Measurements from ENCODE around the gene RPAP3.

Gene RPAP3

DNA sequence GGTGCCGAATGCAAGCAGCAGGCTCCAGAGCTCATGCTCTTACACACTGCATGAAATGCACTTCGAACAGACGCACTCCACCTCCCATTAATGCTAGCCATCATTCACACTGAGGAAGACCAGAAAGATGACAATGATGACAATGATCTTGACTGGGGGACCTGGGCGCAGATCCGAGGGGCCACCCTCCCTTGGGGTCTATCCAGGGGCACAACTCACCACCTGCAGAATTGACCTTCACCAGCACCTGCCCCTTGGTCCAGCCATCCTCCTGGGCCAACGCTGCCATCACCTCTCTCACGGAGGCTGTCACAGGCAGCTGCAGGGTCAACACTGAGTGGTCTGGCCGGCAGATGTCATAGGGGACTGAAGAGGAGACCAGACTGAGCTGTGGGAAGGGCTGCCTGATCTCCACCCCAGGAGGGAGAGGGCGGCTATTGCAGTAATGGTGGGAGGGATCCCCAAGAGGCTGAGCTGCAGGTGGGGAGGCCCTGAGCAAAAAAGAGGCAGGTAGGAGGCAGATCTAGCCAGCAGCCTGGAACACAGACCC lies 37.6 kb upstream of the RPAP3 start:
- no peak for DNase-seq

DNA sequence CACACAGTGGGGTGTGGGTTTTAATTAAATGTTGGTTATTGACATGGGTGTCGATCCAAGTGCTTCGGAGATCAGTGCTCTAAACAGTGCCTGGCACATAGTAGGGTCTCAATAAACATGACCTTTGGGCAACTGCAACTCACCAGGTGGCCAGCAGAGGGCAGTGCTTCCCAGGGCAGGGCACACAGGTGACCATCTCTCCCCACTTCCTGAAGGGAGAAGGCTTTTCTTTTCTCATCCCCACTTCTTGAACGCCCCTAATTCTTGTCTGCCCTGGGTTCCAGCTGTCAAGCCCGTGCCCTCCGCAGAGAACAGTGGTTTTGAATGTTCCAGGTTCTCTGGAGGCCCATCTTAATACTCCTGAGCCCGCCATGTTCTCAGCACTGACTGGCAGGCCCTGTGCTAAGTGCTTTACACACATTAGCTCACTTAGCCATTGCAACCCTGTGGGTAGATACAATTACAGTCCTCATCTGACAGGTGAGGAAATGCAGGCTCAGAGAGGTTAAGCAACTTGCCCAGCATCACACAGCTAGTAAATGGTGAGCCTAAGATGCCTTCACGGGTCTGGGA lies 36.5 kb upstream of the RPAP3 start:
- DNase-seq = peak in 18 of 58 donors; percentile 6 to 51 (median 20)

DNA sequence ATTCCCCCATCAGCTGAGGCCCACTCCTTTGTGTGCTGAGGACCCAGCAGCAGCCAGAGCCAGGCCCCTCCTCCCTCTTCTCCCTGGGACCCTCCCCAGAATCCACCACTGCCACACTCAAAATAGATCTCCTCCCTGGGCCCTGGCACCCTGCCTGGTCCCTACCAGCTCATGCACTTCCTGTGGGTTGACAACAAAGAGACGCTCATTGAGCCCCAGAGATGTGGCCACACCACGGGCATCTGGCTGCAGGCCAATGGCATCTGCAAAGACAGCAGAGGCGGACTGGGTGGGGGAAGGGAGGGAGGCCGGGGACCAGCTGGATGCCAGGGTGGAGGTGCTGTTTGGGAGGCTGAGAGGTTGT lies 35.5 kb upstream of the RPAP3 start:
- peak; percentile 34 to 100 (median 88) for DNase-seq

DNA sequence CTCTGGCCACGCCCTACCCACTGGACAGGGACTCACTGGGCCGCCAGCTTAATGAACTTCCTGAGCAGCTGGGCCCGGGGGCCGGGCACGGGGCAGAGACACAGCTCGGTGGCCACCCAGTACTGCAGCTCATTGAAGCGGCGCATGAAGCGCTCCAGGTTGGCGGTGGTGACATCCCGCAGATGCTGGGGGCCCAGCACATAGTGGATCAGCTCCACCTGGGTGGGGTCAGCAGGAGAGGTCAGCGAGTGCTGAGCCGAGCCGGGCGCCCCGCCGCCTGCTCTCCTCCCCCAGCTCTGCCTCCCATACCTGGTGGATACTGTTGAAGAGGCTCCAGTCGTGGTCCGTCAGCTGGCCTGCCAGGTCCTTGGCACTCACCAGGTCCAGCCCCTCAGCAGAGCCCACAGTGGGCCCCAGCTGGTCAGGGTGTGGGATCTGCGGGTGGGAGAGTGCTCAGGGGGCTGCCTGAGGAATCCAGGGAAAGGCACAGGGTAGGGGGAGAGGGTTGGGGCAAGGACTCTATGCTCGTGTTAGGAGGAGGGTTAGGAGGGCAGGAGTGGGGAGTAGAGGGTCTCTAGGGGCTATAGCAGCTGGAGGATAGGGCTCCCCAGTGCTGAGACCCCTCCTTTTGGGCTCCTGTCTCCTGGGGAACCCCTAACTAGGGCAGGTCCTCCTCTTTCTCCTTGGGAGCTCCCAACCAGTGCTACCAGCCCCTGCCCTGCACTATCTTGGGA lies 34.9 kb upstream of the RPAP3 start:
- DNase-seq = peak in 7 of 58 donors; percentile 24 to 53 (median 33)

DNA sequence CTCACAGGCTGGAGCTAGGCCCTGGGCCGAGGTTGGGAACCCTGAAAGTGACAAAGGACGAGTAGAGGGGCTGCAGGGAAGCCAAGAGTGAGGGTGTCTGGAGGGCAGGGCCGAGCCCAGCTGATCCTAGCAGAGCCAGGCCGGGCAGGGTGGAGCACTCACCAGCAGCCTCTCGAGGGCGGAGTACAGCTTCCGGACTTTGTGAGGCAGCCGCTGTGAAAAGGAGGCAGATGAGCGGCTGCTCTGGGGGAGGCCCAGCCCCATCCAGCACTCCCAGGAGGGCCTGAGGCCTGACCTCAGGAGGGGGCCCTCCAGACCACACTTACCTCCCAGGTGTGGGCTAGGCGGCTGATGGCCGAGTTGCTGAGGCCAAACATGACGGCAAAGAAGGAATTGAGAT lies 34.1 kb upstream of the RPAP3 start:
- no peak for DNase-seq

DNA sequence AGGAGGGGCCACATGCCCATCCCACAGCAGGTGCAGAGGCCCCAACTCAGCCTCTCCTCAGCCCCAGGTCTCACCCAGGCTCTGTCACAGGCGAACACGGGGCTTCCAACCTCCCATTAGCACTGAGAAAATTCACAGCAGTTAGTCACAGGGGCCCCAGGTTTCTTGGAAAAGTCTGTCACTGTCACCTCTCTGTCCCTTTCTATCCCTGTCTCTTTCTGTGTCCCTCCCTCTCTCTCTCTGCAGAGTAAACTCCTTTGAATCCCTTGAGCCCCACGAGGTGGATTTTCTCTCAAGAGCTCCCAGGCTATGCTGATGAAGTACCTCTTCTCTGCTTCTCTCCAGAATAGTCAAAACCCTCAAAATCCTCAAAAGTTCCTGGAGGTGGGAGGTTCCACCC lies 33.5 kb upstream of the RPAP3 start:
- DNase-seq = no peak

DNA sequence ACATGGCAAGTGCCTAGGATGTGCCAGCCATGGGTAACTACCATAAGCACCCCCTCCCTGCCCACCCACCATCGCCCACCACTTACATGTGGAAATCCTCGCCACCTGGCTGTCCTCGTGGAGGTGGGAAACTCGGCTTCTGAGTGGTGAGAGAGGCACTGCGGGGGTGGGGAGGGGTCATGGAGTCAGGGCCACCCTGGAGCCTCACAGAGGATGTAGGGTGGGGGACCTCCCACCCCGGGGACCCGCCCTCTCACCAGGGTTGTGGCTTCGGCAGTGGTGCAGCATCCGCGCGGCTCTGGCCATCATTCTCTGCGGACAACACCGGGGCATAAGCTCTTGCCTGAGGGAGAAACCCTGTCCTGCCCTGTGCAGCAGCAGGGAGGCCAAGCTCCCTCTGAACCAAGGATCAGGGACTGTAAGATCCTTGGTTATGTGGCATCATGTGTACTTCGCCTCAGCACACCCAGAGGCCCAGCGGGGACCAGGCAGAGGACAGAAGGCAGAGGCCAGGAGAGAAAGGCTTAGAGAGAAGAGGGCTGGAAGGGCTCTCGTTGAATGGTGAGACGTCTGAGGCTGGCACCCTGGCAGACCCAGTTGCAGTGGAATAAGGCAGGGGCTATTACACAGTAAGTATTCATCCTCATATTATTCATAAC lies 32.2 kb upstream of the RPAP3 start:
- DNase-seq = no peak

DNA sequence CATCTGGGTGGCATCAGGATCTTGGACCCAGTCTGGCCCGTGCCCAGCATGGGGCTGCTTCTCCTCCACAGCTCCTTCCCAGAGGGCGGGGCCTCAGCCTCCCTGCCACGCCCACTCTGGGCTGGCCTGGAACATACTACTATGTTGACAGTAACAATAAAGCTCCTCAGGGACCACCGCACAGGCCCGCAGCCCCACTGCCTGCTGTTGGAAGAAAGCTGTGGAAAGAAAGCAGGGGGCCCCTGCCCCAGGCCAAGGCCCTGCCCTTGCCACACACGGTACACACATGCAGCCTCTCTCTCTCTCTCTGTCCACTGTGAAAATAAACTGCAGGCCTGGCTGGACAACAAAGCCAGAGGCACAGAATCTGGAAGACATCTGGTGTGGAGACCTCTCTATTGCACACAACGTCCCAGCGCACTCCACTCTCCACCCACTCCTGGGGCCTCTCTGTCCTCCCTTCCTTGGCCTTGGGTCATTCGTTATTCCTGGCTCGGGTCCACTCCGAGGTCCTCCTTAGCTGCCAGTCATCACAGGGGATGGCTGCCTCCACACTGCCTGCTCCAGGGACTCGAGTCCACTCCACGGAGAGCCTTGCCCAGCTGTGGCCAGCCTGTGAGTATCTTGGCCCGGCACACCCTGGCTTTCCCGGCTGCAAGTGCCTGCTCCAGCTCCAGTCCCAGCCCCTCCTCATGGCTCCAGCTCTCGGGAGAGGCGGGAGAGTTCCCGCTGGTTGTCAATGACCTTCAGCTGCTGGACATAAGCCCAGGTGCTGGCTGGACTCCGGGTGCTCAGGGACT lies 31.2 kb upstream of the RPAP3 start:
- peak in 55 of 58 donors; percentile 27 to 95 (median 78) for DNase-seq

DNA sequence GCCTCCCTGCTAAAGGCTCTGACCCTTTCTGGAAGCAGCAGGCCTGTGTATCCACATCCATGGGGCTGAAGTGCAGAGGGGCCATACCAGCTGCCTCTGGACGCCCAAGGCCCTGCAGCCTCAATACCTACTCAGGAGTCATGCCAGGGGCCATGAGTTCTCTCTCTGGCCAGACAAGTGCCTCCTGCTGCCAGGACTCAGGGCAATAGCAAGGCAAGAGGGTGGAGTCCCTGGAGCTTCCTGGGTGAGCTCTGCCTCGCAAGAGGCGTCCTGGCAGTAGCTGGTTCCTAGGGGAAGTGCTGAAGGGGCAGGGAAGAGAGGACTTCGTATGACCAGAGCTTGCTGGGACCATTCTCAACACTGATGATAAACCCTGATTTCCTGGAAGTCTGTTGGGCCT lies 30.4 kb upstream of the RPAP3 start:
- DNase-seq = no peak

DNA sequence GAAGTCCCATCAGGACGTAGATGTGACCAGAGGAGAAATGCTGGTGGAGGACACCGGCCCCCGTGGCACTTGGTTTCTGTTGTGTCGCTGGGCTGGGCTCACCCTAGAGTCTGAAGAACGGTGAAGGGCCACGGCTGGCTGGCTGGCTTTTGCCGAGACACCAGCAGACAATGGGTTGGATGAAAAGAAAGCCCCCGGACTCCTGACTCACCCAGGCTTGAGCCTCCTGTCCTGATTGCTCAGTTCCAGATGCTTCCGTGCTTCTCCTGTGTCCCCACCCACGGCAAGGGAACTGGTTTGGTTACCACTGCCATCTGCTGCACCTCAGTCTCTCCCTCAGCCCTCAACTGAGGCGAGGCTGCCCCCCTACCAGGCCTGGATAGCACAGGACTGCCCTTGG lies 29.8 kb upstream of the RPAP3 start:
- no peak for DNase-seq

DNA sequence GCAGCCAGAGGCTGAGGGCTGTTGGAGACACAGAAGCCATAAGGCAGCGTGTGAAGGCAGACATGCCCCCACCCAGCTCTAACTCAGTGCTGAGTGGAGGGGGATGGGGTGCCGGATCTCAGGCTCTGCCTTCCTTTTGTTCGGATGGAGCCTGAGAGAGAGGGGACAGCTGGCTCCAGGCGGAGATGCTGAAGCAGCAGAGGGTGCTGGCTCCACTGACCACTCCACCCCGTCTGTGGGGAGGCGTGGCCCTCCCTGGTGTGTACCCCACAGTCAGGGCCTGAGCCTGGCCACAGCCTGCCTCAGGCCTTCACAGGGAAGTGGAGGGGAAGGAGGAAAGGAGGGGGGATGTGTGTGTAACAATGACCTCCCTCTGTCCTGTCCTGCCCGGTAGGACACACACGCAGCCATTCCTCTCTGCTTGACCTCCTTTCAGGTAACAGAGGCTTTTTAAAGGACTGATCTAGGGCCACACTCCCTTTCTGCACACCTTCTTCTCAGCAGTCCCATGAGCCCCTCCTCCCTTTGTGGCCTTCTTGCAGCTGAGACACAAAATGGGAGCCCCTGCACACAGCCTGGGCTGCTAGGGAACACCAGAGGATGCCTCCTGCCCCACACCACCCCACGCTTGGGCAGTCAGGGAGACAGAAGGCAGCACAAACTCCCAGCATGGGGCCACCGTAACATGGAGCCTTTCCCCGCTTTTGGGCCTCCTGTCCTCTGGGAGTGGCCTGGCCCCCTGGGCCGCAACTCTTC lies 29.1 kb upstream of the RPAP3 start:
- DNase-seq = peak in 38 of 58 donors; percentile 12 to 78 (median 38)

DNA sequence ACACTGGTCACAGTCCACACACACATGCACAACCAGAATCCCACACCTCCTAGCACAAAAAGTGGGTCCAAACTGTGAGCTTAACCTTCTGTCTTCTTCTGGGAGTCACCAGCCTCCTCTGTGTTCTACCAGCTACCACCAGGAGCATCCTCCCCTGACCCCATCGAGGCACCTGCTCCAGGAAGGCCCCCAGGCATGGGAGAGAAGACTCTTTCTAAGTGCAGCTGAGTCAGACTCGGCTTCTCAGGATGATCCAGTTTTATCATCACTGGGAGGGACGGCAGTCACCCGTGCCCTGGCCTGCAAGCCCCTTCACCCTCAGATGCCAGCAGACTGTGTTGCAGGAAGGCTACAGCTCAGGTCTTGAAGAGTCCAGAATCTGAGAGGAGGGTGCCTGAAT lies 27.3 kb upstream of the RPAP3 start:
- no peak for DNase-seq

DNA sequence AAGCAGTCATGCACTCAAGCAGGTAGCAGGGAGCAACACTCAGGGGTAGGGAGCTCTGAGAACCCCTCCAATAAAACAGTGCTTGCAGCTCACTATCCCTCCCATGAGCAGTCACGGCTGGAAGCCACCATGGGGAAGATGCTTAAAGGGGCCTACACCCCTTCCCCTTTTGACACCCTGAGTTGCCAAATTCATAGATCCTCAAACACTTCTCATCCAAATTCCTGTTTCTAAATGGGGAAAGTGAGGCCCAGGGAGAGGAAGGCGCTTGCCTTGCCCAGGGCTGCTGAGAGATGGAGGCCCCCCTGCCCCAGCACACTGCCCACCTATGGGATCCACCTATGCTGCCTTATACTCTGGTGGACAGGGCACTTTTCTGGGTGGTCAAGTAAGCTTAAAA lies 26.7 kb upstream of the RPAP3 start:
- no peak for DNase-seq

DNA sequence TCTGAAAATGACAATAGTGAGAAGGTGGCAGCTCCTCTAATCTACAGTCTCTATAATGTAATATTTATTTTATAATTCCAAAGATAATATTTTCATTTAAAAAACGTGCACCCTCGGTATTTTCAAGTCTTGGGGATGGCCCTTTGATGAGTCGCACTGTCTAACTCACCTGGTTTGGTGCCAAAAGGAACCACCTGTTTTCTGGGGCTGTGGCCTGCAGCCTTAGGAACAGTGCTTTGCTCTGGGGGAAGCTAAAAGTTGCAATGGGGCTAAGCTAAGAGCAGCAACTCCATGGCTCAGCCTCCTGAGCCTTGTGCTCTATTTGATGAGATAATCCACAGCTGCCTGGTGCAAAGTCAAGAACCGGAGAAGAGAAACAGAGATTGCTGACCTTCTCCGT lies 25.9 kb upstream of the RPAP3 start:
- DNase-seq = peak in 1 of 58 donors; percentile 3

DNA sequence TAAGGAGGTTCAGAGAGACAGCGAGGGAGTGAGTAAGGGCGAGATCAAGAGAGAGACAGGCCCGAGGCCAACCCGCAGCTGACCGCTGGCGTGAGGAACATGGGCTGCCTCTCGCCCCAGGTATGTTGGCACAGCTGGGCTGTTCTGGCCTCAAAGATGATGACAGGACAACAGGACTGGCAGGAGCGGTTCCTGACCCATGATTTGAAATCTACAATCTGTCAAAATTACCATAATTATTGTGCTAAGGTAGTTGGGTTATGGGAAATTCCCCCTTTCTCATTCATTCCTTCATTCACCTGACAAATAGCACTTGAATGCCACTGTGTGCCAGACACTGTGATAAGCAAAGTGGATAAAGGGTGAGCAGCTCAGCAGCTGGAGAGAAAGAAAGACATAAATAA lies 24.5 kb upstream of the RPAP3 start:
- no peak for DNase-seq

DNA sequence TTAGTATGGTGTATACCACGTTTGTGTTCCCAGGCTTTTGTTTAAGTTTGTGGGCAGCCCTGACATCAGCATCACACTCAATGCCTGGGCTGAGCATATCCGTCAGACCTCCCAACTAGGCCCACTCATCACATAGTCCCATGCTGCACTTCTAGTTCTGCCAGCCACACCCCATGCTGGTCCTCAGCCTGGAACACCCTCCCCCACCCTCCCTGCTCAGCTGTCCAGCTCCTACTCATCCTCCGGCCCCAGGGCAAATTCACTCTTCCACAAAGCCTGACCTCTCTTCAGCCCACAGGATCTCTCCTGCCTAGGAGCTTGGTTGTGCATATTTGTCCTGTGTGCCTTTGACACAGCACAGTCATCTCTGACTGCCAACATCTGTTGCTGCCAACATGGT lies 23.4 kb upstream of the RPAP3 start:
- no peak for DNase-seq

DNA sequence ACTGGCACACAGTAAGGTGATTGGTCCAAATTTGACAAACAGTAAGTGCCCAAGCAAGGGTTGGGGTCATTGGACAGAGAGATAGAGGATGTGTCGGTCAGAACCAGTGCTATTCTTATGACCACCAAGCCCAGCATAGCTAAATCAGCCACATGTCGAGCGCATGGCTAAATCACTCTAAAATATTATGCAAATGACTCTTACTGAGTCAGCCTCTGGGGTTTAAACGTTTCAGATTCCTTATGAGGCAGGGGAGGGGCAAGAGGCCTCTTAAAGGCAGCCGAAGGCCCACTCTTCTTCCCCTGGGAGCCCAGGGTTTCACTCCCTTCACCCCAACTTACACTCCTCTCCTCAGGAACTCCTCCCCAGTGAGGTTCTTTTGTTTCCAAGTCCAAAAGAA lies 20.1 kb upstream of the RPAP3 start:
- no peak for DNase-seq

DNA sequence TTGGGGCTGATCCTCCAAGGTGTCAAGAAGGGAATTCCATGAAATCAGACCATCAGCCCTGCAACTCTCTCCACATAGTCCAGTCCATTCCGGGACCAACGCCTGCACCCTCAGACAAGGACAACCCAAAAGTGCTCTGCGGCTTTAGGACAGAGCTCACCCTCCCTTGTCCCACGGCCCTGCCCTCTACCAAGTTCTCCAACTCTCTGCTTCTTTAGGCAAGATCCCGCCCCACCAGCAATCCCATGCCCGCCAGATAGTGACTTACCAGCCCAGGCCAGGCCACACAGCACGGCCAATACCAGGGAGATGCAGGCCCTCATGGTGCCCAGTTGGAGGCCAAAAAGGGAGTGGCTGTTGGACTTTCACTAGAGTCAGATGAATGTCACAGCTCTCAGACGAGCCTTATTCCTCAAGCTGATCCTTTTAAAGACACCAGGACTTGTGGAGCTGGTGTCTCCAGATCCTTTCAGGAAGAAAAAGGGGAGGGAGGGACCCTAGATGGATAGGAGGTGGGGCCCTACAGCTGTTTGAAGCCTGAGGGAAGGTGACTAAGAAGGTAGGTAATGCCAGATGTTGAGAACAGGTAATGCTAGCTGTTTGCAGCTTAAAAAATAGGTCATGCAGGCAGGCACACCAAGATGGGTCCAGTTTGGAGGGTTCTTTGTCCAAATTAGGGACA lies 19.4 kb upstream of the RPAP3 start, which contains the start of gene ENDOU:
Gene ENDOU, minus strand, starts transcription at position 400 of the 682 bp plus-strand sequence. Its CDS starts 77 bp downstream, at position 323.
- DNase-seq = no peak

DNA sequence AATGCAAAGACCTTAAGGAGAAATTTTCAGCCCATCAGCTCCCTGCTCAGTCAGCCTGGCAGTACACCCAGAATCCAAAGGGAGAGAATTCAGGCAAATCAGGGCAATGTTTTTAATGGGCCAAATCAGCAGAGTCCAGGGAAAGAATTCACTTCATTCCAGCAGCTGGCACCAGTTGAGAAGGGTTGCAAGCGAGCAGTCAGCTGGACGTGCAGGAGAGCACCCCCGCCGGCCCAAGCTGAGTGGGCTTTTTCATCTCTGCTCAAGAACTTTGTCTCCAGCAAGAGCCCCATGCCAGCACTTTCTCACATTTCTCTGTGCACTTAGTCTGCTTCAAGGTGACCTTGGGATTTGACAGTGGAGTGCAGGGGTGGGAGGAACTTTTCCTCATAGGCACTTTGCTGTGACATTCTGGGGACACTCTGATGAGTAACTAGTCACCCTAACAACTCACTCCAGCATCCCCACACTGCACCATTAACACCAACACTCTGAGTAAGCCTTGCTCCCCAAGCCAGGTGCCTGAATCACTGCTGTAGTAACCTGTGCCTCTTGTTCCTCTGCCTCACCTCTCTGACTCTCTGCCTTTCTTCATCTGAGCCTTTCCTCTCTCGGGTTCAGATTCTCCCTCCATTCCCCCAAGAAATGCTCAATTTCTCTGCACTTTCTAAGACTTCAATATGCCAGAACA lies 17.3 kb upstream of the RPAP3 start:
- peak in 42 of 58 donors; percentile 19 to 89 (median 60) for DNase-seq
